HEK293T (cell line): ENCODE results near the gene CNNM3.

Experiments
- CTBP1 ChIP-seq: fragments of 450-650 bp; IDR thresholded peaks from 2 replicates; pipeline ENCODE4 v1.6.1; 2016; ENCODE audit warnings: borderline replicate concordance
- LEF1 ChIP-seq: fragments of 450-650 bp; IDR thresholded peaks from 2 replicates; pipeline ENCODE4 v1.6.1; 2017; ENCODE audit warnings: mild to moderate bottlenecking, borderline replicate concordance
- SP1 ChIP-seq: fragments of 450-650 bp; IDR thresholded peaks from 2 replicates; pipeline ENCODE4 v1.6.1; 2017
- SUZ12 ChIP-seq: fragments of 450-650 bp; IDR thresholded peaks from 2 replicates; pipeline ENCODE4 v1.6.1; 2016; ENCODE audit warnings: mild to moderate bottlenecking

DNA sequence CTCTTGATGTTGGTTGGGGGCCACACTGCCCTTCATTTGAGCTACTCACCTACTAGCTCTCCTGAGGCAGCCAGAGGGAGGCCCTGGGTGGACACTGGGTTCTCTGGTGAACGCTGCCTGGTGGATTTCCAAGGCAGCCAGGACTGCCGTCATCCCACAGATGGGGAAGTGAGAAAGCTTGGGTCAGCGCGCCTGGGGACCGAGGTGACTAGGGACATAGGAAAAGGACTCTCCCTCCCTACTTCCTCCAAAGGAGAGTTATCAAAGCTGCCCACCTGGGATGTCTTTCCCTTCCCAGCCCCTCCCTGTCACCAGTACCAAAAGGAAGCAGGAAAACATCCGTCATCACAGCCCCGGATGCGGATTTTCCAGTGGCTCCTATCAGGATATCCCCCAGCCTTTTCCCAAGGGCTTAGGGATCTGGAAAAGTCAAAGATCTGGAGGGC is 57.6 kb downstream of the CNNM3 start:
- TF ChIP-seq SUZ12 (no peak), CTBP1 (no peak), SP1 (no peak), LEF1 (no peak)
